ENCODE data around the gene CYRIA.

The CYRIA gene

GRCh38 chr2:16664809-16665747 lies 556 bp downstream of the CYRIA start:
- no peak for DNase-seq (ENCODE audit: low read depth)
- no peak for TF ChIP-seq CTCF (IDR thresholded peaks at IDR 0.05; ENCODE audit: low read depth, low read length, missing control alignments)
- in situ Hi-C loops (cut with HindIII; ENCODE audit: low sequenced_read_pairs): loop anchor here (5.0 kb wide), 1 partner anchor 77 kb away; no protein-coding TSS in a partner anchor
- peak overlapping the region; percentile 78 for H3K4me3 ChIP-seq (ENCODE audit: low read depth, low read length)

GRCh38 chr2:16664052-16664731 lies 1.4 kb downstream of the CYRIA start:
- peak overlapping the region; percentile 78 for H3K4me3 ChIP-seq (ENCODE audit: low read depth, low read length)
- peak; percentile 96 for DNase-seq (ENCODE audit: low read depth)
- TF ChIP-seq CTCF (IDR thresholded peaks at IDR 0.05; ENCODE audit: low read depth, low read length, missing control alignments): no peak
- in situ Hi-C loops (cut with HindIII; ENCODE audit: low sequenced_read_pairs): no loop called here

DNA sequence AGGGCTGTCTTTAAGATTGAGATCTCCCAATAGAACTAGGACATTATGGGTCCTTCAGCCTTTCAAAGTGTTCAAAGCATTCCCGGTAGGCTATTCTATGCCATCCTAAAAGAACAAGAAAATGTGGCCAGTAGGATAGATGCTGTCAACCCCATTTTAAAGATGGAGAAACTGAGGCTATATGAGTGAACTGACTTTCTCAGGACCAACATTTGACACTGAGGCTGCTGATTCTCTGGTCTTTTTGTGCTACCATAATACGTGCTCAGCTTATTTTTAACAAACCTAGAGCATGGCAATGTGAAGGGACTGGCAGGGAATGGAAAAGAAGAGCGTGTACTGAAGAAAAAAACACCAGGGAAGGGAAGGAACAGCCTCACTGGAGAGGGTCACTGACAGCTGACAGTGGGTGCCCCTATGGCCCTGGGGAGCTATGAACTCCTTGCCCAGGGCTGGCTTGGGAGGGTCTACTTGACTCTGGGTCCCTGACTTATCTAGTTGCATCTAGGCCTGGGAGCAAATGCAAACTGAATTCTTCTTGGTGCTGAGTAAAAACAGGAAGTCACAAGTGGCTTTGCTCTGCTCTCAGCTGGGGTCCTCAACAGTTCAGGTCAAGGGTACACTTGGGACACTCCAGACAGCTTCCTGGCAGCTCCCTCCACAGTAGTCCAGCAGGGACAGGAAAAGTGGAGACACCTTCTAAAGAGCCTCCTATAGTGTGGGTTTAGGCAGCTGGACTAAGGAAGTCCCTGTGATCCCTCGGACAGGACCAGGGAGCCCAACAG lies 2.3 kb downstream of the CYRIA start:
- in situ Hi-C loops (cut with HindIII; ENCODE audit: low sequenced_read_pairs): no loop called here
- H3K4me3 ChIP-seq (ENCODE audit: low read depth, low read length): peak overlapping the region; percentile 78
- no peak for TF ChIP-seq CTCF (IDR thresholded peaks at IDR 0.05; ENCODE audit: low read depth, low read length, missing control alignments)

DNA sequence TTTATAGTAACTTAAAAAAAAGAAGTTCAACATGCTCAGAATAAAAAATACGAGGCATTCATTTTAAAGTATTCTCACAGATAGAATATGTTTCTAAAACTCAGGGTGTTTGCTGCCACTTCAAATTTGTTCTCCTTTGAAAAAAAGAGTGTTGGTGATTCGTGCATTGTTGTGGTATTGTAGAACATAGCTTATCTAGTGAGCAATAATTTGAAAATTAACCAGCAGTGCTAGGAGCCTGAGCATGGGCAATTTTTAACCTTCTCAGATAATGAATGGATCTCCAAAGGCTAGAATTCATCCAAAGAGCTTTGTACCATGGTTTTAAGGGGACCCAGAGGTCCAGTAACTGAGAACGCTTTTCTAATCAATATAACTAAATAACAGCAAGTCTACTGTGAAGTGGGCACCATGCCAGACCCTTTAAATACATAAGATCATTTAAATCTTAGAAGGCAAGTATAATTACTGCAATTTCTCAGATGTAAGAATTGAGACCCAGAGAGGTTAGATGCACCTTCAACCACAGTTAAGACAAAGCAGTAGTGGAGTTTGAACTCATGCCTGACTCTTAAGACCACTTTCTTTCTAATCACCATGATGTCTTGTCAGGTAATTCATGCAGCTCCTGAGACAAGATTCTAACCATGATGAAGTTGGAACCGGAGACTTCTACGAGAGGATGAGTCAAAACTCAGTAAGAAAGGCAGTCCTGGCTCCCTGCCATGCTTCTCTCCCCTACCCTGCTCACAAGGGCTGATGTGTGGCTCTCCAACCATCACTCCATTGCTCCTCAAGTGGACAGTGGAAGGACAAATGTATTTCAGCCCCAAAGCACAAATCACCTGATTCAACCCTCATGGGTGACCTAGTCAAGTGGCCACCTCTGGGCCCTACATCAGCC lies 3.4 kb downstream of the CYRIA start:
- DNase-seq (ENCODE audit: low read depth): no peak
- in situ Hi-C loops (cut with HindIII; ENCODE audit: low sequenced_read_pairs): no loop called here
- no peak overlapping the region for H3K4me3 ChIP-seq (ENCODE audit: low read depth, low read length)
- no peak for TF ChIP-seq CTCF (IDR thresholded peaks at IDR 0.05; ENCODE audit: low read depth, low read length, missing control alignments)

More for the DNA sequence above, 2.3 kb downstream of the CYRIA start:
- DNase-seq (ENCODE audit: low read depth): no peak

- no peak for DNase-seq (ENCODE audit: low read depth)
- TF ChIP-seq CTCF (IDR thresholded peaks at IDR 0.05; ENCODE audit: low read depth, low read length, missing control alignments): no peak
- no peak overlapping the region for H3K4me3 ChIP-seq (ENCODE audit: low read depth, low read length)
- in situ Hi-C loops (cut with HindIII; ENCODE audit: low sequenced_read_pairs): no loop called here
Measured at GRCh38 chr2:16661526-16661925, 4.1 kb downstream of the CYRIA start.
